ENCODE data around the gene ANAPC4. TPM values are rescaled to one million over a fixed set of nuclear protein-coding genes. Genes with fewer than 3 reads are reported as not detected.
A peak's percentile ranks its signal among the peaks of the same experiment; 100 is the strongest.

ANAPC4 gene
- polyA plus RNA-seq, 1 donor (not counting 4 experiments of a cell fraction or from before 2014, with no cell fraction given): 26.9 TPM

DNA sequence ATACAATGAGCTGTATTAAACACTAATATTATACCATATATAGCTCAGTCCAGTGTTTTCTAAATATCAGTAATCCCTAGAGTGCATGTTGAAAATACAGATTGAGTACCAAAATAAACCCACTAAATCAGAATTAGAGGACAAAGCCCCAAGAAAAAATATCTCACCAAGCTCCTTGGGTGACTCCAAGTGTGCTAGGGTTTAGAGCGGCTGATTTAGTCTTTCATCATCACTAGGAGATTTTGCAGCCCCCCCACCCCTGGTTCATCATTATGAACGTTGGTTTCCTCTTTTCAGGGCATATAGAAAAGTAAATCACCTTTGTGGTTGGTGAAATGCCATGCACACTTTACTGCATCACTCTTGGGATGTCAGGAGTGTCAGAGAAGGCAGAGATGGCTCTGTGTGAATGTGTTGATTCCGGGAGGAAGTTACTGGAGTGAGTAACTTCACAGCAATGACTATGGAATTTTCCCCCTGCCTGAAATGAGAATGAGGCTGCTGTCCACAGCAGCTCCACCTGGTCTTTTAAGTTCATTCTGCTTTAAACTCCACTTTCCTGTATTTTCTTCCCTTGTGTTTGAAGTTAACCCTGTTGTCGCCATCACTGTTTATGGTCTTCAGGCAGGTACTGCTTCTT is 25.2 kb upstream of the ANAPC4 start:
- DNase-seq (ENCODE audit: low read depth, low spot score): no peak
- Histone ChIP-seq H3K9me1 (ENCODE audit: control insufficient read depth, extremely low read depth, insufficient read depth, low read length) (no peaks in the 10 kb centered on the region), H3K4me3 (ENCODE audit: control insufficient read depth in 2 of 3, extremely low read depth in 1 of 3, insufficient read depth in 2 of 3, low read depth in 1 of 3, low read length in 3 of 3) (no peak overlapping the region), H3K79me2 (ENCODE audit: control insufficient read depth, insufficient read depth, low read length) (no peaks in the 10 kb centered on the region), H3K9ac (ENCODE audit: control insufficient read depth, extremely low read depth, insufficient read depth, low read length) (no peak overlapping the region), H3K9me3 (ENCODE audit: control insufficient read depth, low read depth, low read length) (no peaks in the 10 kb centered on the region), H2AFZ (ENCODE audit: control insufficient read depth, low read length) (no peak overlapping the region), H3K27me3 (ENCODE audit: control insufficient read depth, extremely low read depth, insufficient read depth, low read length) (no peaks in the 10 kb centered on the region), H3K4me2 (ENCODE audit: control insufficient read depth, extremely low read depth, insufficient read depth, low read depth, low read length) (no peak overlapping the region), H3K27ac (ENCODE audit: control insufficient read depth, insufficient read depth, low read length) (no peak overlapping the region), H4K20me1 (ENCODE audit: control insufficient read depth, extremely low read depth, insufficient read depth, low read length) (no peaks in the 10 kb centered on the region), H3K36me3 (ENCODE audit: control insufficient read depth in 2 of 2, extremely low read depth in 1 of 2, insufficient read depth in 2 of 2, low read length in 2 of 2) (no peaks in the 10 kb centered on the region), H3K4me1 (ENCODE audit: control insufficient read depth, extremely low read depth, insufficient read depth, low read length) (peaks cover 8% of the 10 kb centered on the region)
- TF ChIP-seq EZH2 (IDR thresholded peaks at IDR 0.05; ENCODE audit: low read length): no peak
- TF ChIP-seq CTCF (optimal IDR thresholded peaks at IDR 0.05 in 1 of 3, IDR thresholded peaks at IDR 0.05 in 1 of 3, conservative IDR thresholded peaks at IDR 0.05 in 1 of 3; ENCODE audit: extremely low read depth in 1 of 3, insufficient read depth in 2 of 3, low read length in 3 of 3): no peak
- FAIRE-seq: peak; percentile 94
- dilution Hi-C loops (cut with MboI; ENCODE audit: extremely low pct_ligation_motif_present, low sequenced_read_pairs): no loop called here

GRCh38 chr4:25356068-25356467 is 21.0 kb upstream of the ANAPC4 start:
- Histone ChIP-seq H3K36me3 (ENCODE audit: control insufficient read depth in 2 of 2, extremely low read depth in 1 of 2, insufficient read depth in 2 of 2, low read length in 2 of 2) (no peaks in the 10 kb centered on the region), H3K9ac (ENCODE audit: control insufficient read depth, extremely low read depth, insufficient read depth, low read length) (no peak overlapping the region), H4K20me1 (ENCODE audit: control insufficient read depth, extremely low read depth, insufficient read depth, low read length) (no peaks in the 10 kb centered on the region), H3K9me3 (ENCODE audit: control insufficient read depth, low read depth, low read length) (no peaks in the 10 kb centered on the region), H2AFZ (ENCODE audit: control insufficient read depth, low read length) (no peak overlapping the region), H3K9me1 (ENCODE audit: control insufficient read depth, extremely low read depth, insufficient read depth, low read length) (no peaks in the 10 kb centered on the region), H3K27me3 (ENCODE audit: control insufficient read depth, extremely low read depth, insufficient read depth, low read length) (no peaks in the 10 kb centered on the region), H3K4me2 (ENCODE audit: control insufficient read depth, extremely low read depth, insufficient read depth, low read depth, low read length) (no peak overlapping the region), H3K27ac (ENCODE audit: control insufficient read depth, insufficient read depth, low read length) (no peak overlapping the region), H3K4me1 (ENCODE audit: control insufficient read depth, extremely low read depth, insufficient read depth, low read length) (peaks cover 8% of the 10 kb centered on the region), H3K79me2 (ENCODE audit: control insufficient read depth, insufficient read depth, low read length) (no peaks in the 10 kb centered on the region), H3K4me3 (ENCODE audit: control insufficient read depth in 2 of 3, extremely low read depth in 1 of 3, insufficient read depth in 2 of 3, low read depth in 1 of 3, low read length in 3 of 3) (no peak overlapping the region)
- DNase-seq (ENCODE audit: low read depth, low spot score) (no peak), FAIRE-seq (no peak)
- no peak for TF ChIP-seq CTCF (optimal IDR thresholded peaks at IDR 0.05 in 1 of 3, IDR thresholded peaks at IDR 0.05 in 1 of 3, conservative IDR thresholded peaks at IDR 0.05 in 1 of 3; ENCODE audit: extremely low read depth in 1 of 3, insufficient read depth in 2 of 3, low read length in 3 of 3)
- dilution Hi-C loops (cut with MboI; ENCODE audit: extremely low pct_ligation_motif_present, low sequenced_read_pairs): no loop called here

All from keratinocyte (primary cell).